Liver (tissue), 3 donors: ENCODE results near the gene CD63.

Experiments used
- ATF3 ChIP-seq: IDR thresholded peaks from 2 replicates; pipeline ENCODE4 v1.6.1; 2016; ENCODE audit warnings: antibody characterized with exemption
- CTCF ChIP-seq: fragments of 150-350 bp; IDR thresholded peaks from 2 replicates; pipeline ENCODE4 v1.5.1; 2017; ENCODE audit warnings: improper control_type of control experiment, low read depth, low read length; ENCODE audit not compliant: missing input control
- EGR1 ChIP-seq, 2 donors: IDR thresholded peaks; 2 replicates each; pipeline ENCODE4 v1.6.1; 2016 to 2018; ENCODE audit warnings: antibody characterized with exemption in 2 of 2, low read depth in 2 of 2
- FOXA1 ChIP-seq: IDR thresholded peaks from 2 replicates; pipeline ENCODE4 v1.6.1; 2016; ENCODE audit warnings: antibody characterized with exemption
- JUND ChIP-seq, 2 donors: IDR thresholded peaks; 2 replicates each; pipeline ENCODE4 v1.6.1; 2016; ENCODE audit warnings: antibody characterized with exemption in 2 of 2
- MAX ChIP-seq: IDR thresholded peaks from 2 replicates; pipeline ENCODE4 v1.6.1; 2016; ENCODE audit warnings: antibody characterized with exemption
- NR2F2 ChIP-seq: IDR thresholded peaks from 2 replicates; pipeline ENCODE4 v1.6.1; 2016; ENCODE audit warnings: antibody characterized with exemption
- RAD21 ChIP-seq, 2 donors: IDR thresholded peaks; 2 replicates each; pipeline ENCODE4 v1.6.1; 2016; ENCODE audit warnings: antibody characterized with exemption in 2 of 2, mild to moderate bottlenecking in 2 of 2
- REST ChIP-seq: IDR thresholded peaks from 2 replicates; pipeline ENCODE4 v1.6.1; 2016; ENCODE audit warnings: antibody characterized with exemption, mild to moderate bottlenecking
- SP1 ChIP-seq: IDR thresholded peaks from 2 replicates; pipeline ENCODE4 v1.6.1; 2018; ENCODE audit warnings: antibody characterized with exemption, mild to moderate bottlenecking
- TAF1 ChIP-seq: conservative IDR thresholded peaks from 2 replicates; pipeline ENCODE4 v1.6.1; 2016; ENCODE audit warnings: antibody characterized with exemption, mild to moderate bottlenecking
- YY1 ChIP-seq: IDR thresholded peaks from 2 replicates; pipeline ENCODE4 v1.6.1; 2016; ENCODE audit warnings: antibody characterized with exemption, mild to moderate bottlenecking
- ZBTB33 ChIP-seq: IDR thresholded peaks from 2 replicates; pipeline ENCODE4 v1.6.1; 2016; ENCODE audit warnings: antibody characterized with exemption
- donor health status: healthy.
- donor health status: healthy.

GRCh38 chr12:55696141-55696540, 32.7 kb downstream of the CD63 start:
- TF ChIP-seq TAF1 (no peak), CTCF (no peak), MAX (no peak), REST (no peak), YY1 (no peak), EGR1 (IDR thresholded peaks at IDR 0.05; ENCODE audit: low read depth in 2 of 2) (no peak), FOXA1 (no peak), RAD21 (IDR thresholded peaks at IDR 0.05) (no peak), JUND (IDR thresholded peaks at IDR 0.05) (no peak), SP1 (no peak), NR2F2 (no peak), ATF3 (no peak), ZBTB33 (no peak)
